Esophagus squamous epithelium (tissue), 4 donors: ENCODE results near the gene TTYH2.

Experiments used
- POLR2A ChIP-seq, 4 donors: fragments of 450-650 bp; IDR thresholded peaks; one replicate each; pipeline ENCODE4 v1.6.1; 2017; ENCODE audit warnings: antibody characterized with exemption in 4 of 4, mild to moderate bottlenecking in 4 of 4, moderate library complexity in 3 of 4
- TF ChIP-seq, protein P1 (sequence below), 6 experiments: fragments of 450-650 bp in 4 of 6; fragments of 200-600 bp in 2 of 6; sonication (generic) in 2 of 6; IDR thresholded peaks; one replicate each; pipeline ENCODE4 v1.5.1; 2016 to 2019; ENCODE audit warnings: antibody characterized with exemption in 6 of 6, mild to moderate bottlenecking in 4 of 6, moderate library complexity in 4 of 6

DNA sequence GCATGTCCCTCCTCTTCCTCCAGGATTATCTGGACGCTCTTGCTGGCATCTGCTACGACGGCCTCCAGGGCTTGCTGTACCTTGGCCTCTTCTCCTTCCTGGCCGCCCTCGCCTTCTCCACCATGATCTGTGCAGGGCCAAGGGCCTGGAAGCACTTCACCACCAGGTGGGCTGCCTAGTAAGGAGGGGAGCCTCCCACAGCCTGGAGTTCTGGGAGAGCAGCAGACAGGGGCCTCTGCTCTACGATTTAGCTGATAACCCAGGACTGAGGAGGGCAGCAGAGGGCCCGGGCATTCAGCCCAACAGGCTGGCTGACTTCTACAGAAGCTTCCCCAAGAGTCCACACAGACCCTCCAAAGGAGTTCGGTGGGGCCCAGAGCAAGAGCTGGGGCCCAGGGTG is 38.8 kb downstream of the TTYH2 start:
- TF ChIP-seq, protein P1, sequence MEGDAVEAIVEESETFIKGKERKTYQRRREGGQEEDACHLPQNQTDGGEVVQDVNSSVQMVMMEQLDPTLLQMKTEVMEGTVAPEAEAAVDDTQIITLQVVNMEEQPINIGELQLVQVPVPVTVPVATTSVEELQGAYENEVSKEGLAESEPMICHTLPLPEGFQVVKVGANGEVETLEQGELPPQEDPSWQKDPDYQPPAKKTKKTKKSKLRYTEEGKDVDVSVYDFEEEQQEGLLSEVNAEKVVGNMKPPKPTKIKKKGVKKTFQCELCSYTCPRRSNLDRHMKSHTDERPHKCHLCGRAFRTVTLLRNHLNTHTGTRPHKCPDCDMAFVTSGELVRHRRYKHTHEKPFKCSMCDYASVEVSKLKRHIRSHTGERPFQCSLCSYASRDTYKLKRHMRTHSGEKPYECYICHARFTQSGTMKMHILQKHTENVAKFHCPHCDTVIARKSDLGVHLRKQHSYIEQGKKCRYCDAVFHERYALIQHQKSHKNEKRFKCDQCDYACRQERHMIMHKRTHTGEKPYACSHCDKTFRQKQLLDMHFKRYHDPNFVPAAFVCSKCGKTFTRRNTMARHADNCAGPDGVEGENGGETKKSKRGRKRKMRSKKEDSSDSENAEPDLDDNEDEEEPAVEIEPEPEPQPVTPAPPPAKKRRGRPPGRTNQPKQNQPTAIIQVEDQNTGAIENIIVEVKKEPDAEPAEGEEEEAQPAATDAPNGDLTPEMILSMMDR (IDR thresholded peaks at IDR 0.05): no peak
- no peak for TF ChIP-seq POLR2A (IDR thresholded peaks at IDR 0.05)
